Inferior parietal cortex (tissue), 1 donor: Measurements from ENCODE around the gene YKT6.
"Not testable (repeated sequence)": the region's sequence is repeated elsewhere in the genome, so short reads cannot be mapped to it uniquely, and the experiment has no call there.

Experiments used
- DNase-seq: peaks from one replicate; pipeline ENCODE4 v3.0.0-alpha.2; 2016; ENCODE audit errors: extremely low spot score

YKT6 gene

GRCh38 chr7:44193011-44193802, 7.6 kb upstream of the YKT6 start:
- no peak for DNase-seq

GRCh38 chr7:44194069-44194468, 6.7 kb upstream of the YKT6 start:
- no peak for DNase-seq

GRCh38 chr7:44194562-44195145, 6.1 kb upstream of the YKT6 start:
- DNase-seq = no peak

- DNase-seq = no peak
Observed at GRCh38 chr7:44195889-44196288, 4.9 kb upstream of the YKT6 start.

- DNase-seq = peak; percentile 77
Observed at GRCh38 chr7:44196450-44196872, 4.3 kb upstream of the YKT6 start.

- DNase-seq = no peak
Observed at GRCh38 chr7:44197474-44197873, 3.3 kb upstream of the YKT6 start.

GRCh38 chr7:44200163-44200562, 615 bp upstream of the YKT6 start:
- not testable (repeated sequence) for DNase-seq

- DNase-seq = no peak
Observed at GRCh38 chr7:44201813-44202212, 1.0 kb downstream of the YKT6 start.

GRCh38 chr7:44206008-44206407, 5.2 kb downstream of the YKT6 start:
- DNase-seq = no peak

GRCh38 chr7:44208085-44208484, 7.3 kb downstream of the YKT6 start:
- no peak for DNase-seq

GRCh38 chr7:44210107-44210506, 9.3 kb downstream of the YKT6 start:
- DNase-seq = no peak

- no peak for DNase-seq
Observed at GRCh38 chr7:44211126-44211675, 10.4 kb downstream of the YKT6 start.

- peak; percentile 46 for DNase-seq
Observed at GRCh38 chr7:44212018-44212417, 11.2 kb downstream of the YKT6 start.

- DNase-seq = no peak
Observed at GRCh38 chr7:44212581-44213184, 11.9 kb downstream of the YKT6 start.

- no peak for DNase-seq
Observed at GRCh38 chr7:44213206-44213876, 12.6 kb downstream of the YKT6 start.

- DNase-seq = no peak
Observed at GRCh38 chr7:44213877-44214388, 13.2 kb downstream of the YKT6 start.

GRCh38 chr7:44215531-44215930, 14.8 kb downstream of the YKT6 start:
- DNase-seq = no peak

GRCh38 chr7:44216019-44216418, 15.2 kb downstream of the YKT6 start:
- no peak for DNase-seq

GRCh38 chr7:44216521-44217222, 15.9 kb downstream of the YKT6 start:
- no peak for DNase-seq

- no peak for DNase-seq
Observed at GRCh38 chr7:44217223-44217714, 16.5 kb downstream of the YKT6 start.

GRCh38 chr7:44217852-44218402, 17.1 kb downstream of the YKT6 start:
- no peak for DNase-seq
